ENCODE measurements around the gene MAGI1.

- TF ChIP-seq POLR2A (IDR thresholded peaks at IDR 0.05; ENCODE audit: low read depth, low read length) (no peak), TAF1 (IDR thresholded peaks at IDR 0.05; ENCODE audit: borderline replicate concordance, low read depth, low read length) (no peak)
These were observed 725.1 kb downstream of the MAGI1 start for GRCh38 chr3:65313666-65314065.

Data from GM12892 (cell line).